NCI-H1092 (cell line): ENCODE data around the gene ATP2A3.

Source experiments
- DNase-seq: peaks from one replicate; lab custom pipeline; 2025; lab: John Stamatoyannopoulos, UW

Gene ATP2A3

GRCh38 chr17:3910420-3911270 is 53.6 kb downstream of the ATP2A3 start:
- DNase-seq, result no peak

- DNase-seq, result no peak
These were observed 55.0 kb downstream of the ATP2A3 start for GRCh38 chr17:3909257-3909656.

- DNase-seq, result no peak
These were observed 56.6 kb downstream of the ATP2A3 start for GRCh38 chr17:3907483-3908216.

GRCh38 chr17:3906881-3907280 is 57.4 kb downstream of the ATP2A3 start:
- no peak for DNase-seq

- DNase-seq, result no peak
These were observed 59.2 kb downstream of the ATP2A3 start for GRCh38 chr17:3905017-3905520.

GRCh38 chr17:3904501-3904900 is 59.7 kb downstream of the ATP2A3 start:
- no peak for DNase-seq

- DNase-seq, result no peak
These were observed 60.4 kb downstream of the ATP2A3 start for GRCh38 chr17:3903881-3904290.

GRCh38 chr17:3903051-3903825 is 61.0 kb downstream of the ATP2A3 start:
- no peak for DNase-seq

- DNase-seq, result no peak
These were observed 63.6 kb downstream of the ATP2A3 start for GRCh38 chr17:3900646-3901045.

- DNase-seq, result no peak
These were observed 66.5 kb downstream of the ATP2A3 start for GRCh38 chr17:3897731-3898130.

GRCh38 chr17:3896968-3897235 is 67.3 kb downstream of the ATP2A3 start:
- DNase-seq, result no peak

- peak; percentile 46 for DNase-seq
These were observed 67.9 kb downstream of the ATP2A3 start for GRCh38 chr17:3896108-3896967.

GRCh38 chr17:3895354-3895753 is 68.9 kb downstream of the ATP2A3 start:
- no peak for DNase-seq

GRCh38 chr17:3894911-3895343 is 69.3 kb downstream of the ATP2A3 start:
- no peak for DNase-seq

GRCh38 chr17:3894188-3894587 is 70.0 kb downstream of the ATP2A3 start:
- DNase-seq, result no peak

GRCh38 chr17:3893720-3894116 is 70.5 kb downstream of the ATP2A3 start:
- DNase-seq, result no peak

- DNase-seq, result peak; percentile 70
These were observed 71.1 kb downstream of the ATP2A3 start, which contains the start of gene CAMKK1 for GRCh38 chr17:3893003-3893719. Gene CAMKK1, minus strand, starts transcription at chr17:3893053. Its CDS starts 7,366 bp downstream, at chr17:3885687.

GRCh38 chr17:3892095-3892998 is 71.9 kb downstream of the ATP2A3 start:
- no peak for DNase-seq

- DNase-seq, result no peak
These were observed 72.6 kb downstream of the ATP2A3 start for GRCh38 chr17:3891626-3892094.

- no peak for DNase-seq
These were observed 73.4 kb downstream of the ATP2A3 start for GRCh38 chr17:3890878-3891219.
